ENCODE results near the gene PC. TPM values are rescaled to one million over a fixed set of nuclear protein-coding genes. Genes with fewer than 3 reads are reported as not detected.

The PC gene
- total RNA-seq, 4 donors from 2014 or later: 13.1 to 67.6 (median 32.1) TPM

GRCh38 chr11:66904055-66904454, 54.1 kb downstream of the PC start:
- H3K4me3 ChIP-seq: no peak overlapping the region
- peaks cover 0 to 32% of the 10 kb centered on the region in 2 donors for H3K4me1 ChIP-seq
- no peak for DNase-seq
- H3K36me3 ChIP-seq: no peaks in the 10 kb centered on the region
- no peak overlapping the region for H3K27ac ChIP-seq
- H3K9me3 ChIP-seq: no peaks in the 10 kb centered on the region
- no peaks in the 10 kb centered on the region for H3K27me3 ChIP-seq
- ATAC-seq: no peak
- intact Hi-C loops (cut with DNase I; ENCODE audit: low total_unique reads): no loop called here
- TF ChIP-seq CTCF (IDR thresholded peaks at IDR 0.05 in 4 of 5, conservative IDR thresholded peaks at IDR 0.05 in 1 of 5) (no peak), POLR2A (IDR thresholded peaks at IDR 0.05) (no peak)
- in situ Hi-C loops (cut with MboI; ENCODE audit: low sequenced_read_pairs in 4 of 4): no loop called here

- in situ Hi-C loops (cut with MboI; ENCODE audit: low sequenced_read_pairs in 4 of 4): no loop called here
- ATAC-seq (no peak), DNase-seq (no peak)
- H3K9me3 ChIP-seq: no peaks in the 10 kb centered on the region
- intact Hi-C loops (cut with DNase I; ENCODE audit: low total_unique reads): no loop called here
- H3K4me1 ChIP-seq: peaks cover 0 to 21% of the 10 kb centered on the region in 2 donors
- no peaks in the 10 kb centered on the region for H3K36me3 ChIP-seq
- H3K27me3 ChIP-seq: no peaks in the 10 kb centered on the region
- H3K27ac ChIP-seq: no peak overlapping the region
- TF ChIP-seq POLR2A (IDR thresholded peaks at IDR 0.05) (no peak), CTCF (IDR thresholded peaks at IDR 0.05 in 4 of 5, conservative IDR thresholded peaks at IDR 0.05 in 1 of 5) (no peak)
- H3K4me3 ChIP-seq: no peak overlapping the region
These were observed 55.6 kb downstream of the PC start for GRCh38 chr11:66902486-66903177.

- Histone ChIP-seq H3K4me1 (peaks cover 0 to 15% of the 10 kb centered on the region in 2 donors), H3K9me3 (no peaks in the 10 kb centered on the region), H3K36me3 (no peaks in the 10 kb centered on the region), H3K27ac (no peak overlapping the region), H3K4me3 (no peak overlapping the region), H3K27me3 (no peaks in the 10 kb centered on the region)
- TF ChIP-seq POLR2A (IDR thresholded peaks at IDR 0.05) (no peak), CTCF (IDR thresholded peaks at IDR 0.05 in 4 of 5, conservative IDR thresholded peaks at IDR 0.05 in 1 of 5) (no peak)
- ATAC-seq (no peak), DNase-seq (no peak)
- in situ Hi-C loops (cut with MboI; ENCODE audit: low sequenced_read_pairs in 4 of 4) (no loop called here), intact Hi-C loops (cut with DNase I; ENCODE audit: low total_unique reads) (no loop called here)
These were observed 56.2 kb downstream of the PC start for GRCh38 chr11:66901964-66902390.

- intact Hi-C loops (cut with DNase I; ENCODE audit: low total_unique reads) (loop anchor here (5.0 kb wide), 1 partner anchor 63 kb away; the partner anchor contains the start of gene PC), in situ Hi-C loops (cut with MboI; ENCODE audit: low sequenced_read_pairs in 4 of 4) (no loop called here)
- no peak overlapping the region for H3K4me3 ChIP-seq
- no peaks in the 10 kb centered on the region for H3K27me3 ChIP-seq
- H3K27ac ChIP-seq: no peak overlapping the region
- ATAC-seq: no peak
- no peak for DNase-seq
- TF ChIP-seq CTCF (IDR thresholded peaks at IDR 0.05 in 4 of 5, conservative IDR thresholded peaks at IDR 0.05 in 1 of 5) (no peak), POLR2A (IDR thresholded peaks at IDR 0.05) (no peak)
- H3K9me3 ChIP-seq: no peaks in the 10 kb centered on the region
- H3K36me3 ChIP-seq: no peaks in the 10 kb centered on the region
- peaks cover 0 to 38% of the 10 kb centered on the region in 2 donors for H3K4me1 ChIP-seq
These were observed 64.0 kb downstream of the PC start for GRCh38 chr11:66894141-66894540.

Data from gastrocnemius medialis (tissue), 4 donors.